HepG2 (cell line): ENCODE data around the gene SIRT1. TPM values are rescaled to one million over a fixed set of nuclear protein-coding genes. Genes with fewer than 3 reads are reported as not detected.
A peak's percentile ranks its signal among the peaks of the same experiment; 100 is the strongest.

ENCODE experiments used
- BHLHE40 ChIP-seq: IDR thresholded peaks from 2 replicates; pipeline ENCODE4 v1.6.1; 2011; ENCODE audit warnings: low read length, improper control_type of control experiment
- NCOA1 ChIP-seq: sonication (generic); formaldehyde crosslinking; IDR thresholded peaks from 2 replicates; pipeline ENCODE4 v1.9.0; 2021; ENCODE audit warnings: missing genetic modification reagents
- TGIF2 ChIP-seq: IDR thresholded peaks from 2 replicates; pipeline ENCODE4 v1.6.1; 2016; ENCODE audit warnings: control low read depth, missing compliant biosample characterization
- ZNF251 ChIP-seq: sonication (generic); formaldehyde crosslinking; IDR thresholded peaks from 2 replicates; pipeline ENCODE4 v1.9.0; 2021; ENCODE audit warnings: mild to moderate bottlenecking, missing genetic modification reagents
- ZNF253 ChIP-seq: sonication (generic); formaldehyde crosslinking; IDR thresholded peaks from 2 replicates; pipeline ENCODE4 v1.8.0; 2022; ENCODE audit warnings: mild to moderate bottlenecking, missing genetic modification reagents, borderline replicate concordance
- ZNF672 ChIP-seq: sonication (generic); formaldehyde crosslinking; IDR thresholded peaks from 2 replicates; pipeline ENCODE4 v1.8.1; 2022; ENCODE audit warnings: missing genetic modification reagents
- ZNF713 ChIP-seq: sonication (generic); formaldehyde crosslinking; IDR thresholded peaks from 2 replicates; pipeline ENCODE4 v1.4.0; 2020; ENCODE audit warnings: mild to moderate bottlenecking, missing genetic modification reagents
- polyA plus RNA-seq, 8 experiments: library from polyadenylated mRNA; depleted of rRNA in 3 of 8; stranded (reverse) in 7 of 8; unstranded in 1 of 8; fragments of >200 nt; fragmentation: Illumina TruSeq in 4 of 8; extraction: Trizol in 4 of 8; gene quantifications; 2 replicates each; pipeline versions ENCODE4 v1.2.1 to v1.2.3, GENCODE V29; 2011 to 2016; ENCODE audit warnings: low read depth in 4 of 8, missing spikeins in 1 of 8, mixed read lengths in 1 of 8; ENCODE audit not compliant: insufficient read depth in 1 of 8
- total RNA-seq, 5 experiments: library from RNA; depleted of rRNA; stranded (reverse); fragments of >200 nt; fragmentation: Illumina TruSeq; extraction: Trizol; gene quantifications; 2 replicates each; pipeline ENCODE4 v1.2.3, GENCODE V29; 2016; ENCODE audit warnings: low read depth in 1 of 5
- TF ChIP-seq, protein P1 (sequence below): fragments of 450-650 bp; IDR thresholded peaks from 2 replicates; pipeline ENCODE4 v1.6.1; 2017; ENCODE audit warnings: mild to moderate bottlenecking
- TF ChIP-seq, protein P2 (sequence below): sonication (generic); formaldehyde crosslinking; IDR thresholded peaks from one replicate; pipeline ENCODE4 v1.5.1; 2020; ENCODE audit warnings: mild to moderate bottlenecking, missing genetic modification reagents; ENCODE audit errors: not compliant biosample characterization
- TF ChIP-seq, protein P3 (sequence below): sonication (generic); formaldehyde crosslinking; IDR thresholded peaks from 2 replicates; pipeline ENCODE4 v1.4.0; 2020; ENCODE audit warnings: missing genetic modification reagents
- TF ChIP-seq, protein P4 (sequence below): IDR thresholded peaks from 2 replicates; pipeline ENCODE4 v1.6.1; 2016

The SIRT1 gene
- total and polyA plus RNA-seq, 2 of the 13 experiments (the other 11 are each of a cell fraction or from before 2014, with no cell fraction given), result 9.4 to 10.2 TPM

DNA sequence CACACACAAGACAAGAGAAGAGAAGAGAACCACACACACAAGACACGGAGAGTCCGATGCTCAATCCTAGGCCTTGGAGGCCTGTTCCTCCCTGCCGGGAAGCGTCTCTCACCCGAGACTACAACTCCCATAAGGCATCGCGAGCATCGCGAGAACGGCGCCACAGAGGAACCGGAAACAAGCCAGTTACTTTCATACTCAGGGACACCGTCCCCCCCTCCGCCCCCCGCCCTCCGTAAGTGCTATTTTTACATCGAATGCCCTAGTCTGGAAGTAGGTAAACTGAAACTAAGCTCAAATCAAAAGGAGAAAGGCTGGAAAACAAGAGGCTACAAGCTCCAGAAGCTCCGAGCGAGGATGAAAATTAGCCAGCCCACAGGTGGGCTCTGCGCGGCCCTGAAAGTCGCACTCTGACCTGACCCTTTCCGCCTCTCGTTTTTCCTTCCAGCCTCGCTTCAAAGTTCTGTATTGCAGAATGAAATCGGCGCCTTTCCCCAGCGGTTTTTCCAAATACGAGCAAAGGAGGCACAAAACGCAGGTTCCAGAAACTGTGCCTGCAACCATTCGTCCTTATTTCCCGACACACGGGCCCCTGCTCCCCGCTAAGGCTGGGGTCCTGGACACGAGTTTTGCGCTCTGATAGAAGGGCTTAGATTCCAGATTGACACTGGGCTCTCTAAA lies 35.0 kb upstream of the SIRT1 start (continued):
- TF ChIP-seq, protein P1, sequence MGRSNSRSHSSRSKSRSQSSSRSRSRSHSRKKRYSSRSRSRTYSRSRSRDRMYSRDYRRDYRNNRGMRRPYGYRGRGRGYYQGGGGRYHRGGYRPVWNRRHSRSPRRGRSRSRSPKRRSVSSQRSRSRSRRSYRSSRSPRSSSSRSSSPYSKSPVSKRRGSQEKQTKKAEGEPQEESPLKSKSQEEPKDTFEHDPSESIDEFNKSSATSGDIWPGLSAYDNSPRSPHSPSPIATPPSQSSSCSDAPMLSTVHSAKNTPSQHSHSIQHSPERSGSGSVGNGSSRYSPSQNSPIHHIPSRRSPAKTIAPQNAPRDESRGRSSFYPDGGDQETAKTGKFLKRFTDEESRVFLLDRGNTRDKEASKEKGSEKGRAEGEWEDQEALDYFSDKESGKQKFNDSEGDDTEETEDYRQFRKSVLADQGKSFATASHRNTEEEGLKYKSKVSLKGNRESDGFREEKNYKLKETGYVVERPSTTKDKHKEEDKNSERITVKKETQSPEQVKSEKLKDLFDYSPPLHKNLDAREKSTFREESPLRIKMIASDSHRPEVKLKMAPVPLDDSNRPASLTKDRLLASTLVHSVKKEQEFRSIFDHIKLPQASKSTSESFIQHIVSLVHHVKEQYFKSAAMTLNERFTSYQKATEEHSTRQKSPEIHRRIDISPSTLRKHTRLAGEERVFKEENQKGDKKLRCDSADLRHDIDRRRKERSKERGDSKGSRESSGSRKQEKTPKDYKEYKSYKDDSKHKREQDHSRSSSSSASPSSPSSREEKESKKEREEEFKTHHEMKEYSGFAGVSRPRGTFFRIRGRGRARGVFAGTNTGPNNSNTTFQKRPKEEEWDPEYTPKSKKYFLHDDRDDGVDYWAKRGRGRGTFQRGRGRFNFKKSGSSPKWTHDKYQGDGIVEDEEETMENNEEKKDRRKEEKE, result no peak
- no peak for TF ChIP-seq ZNF672 (CRISPR knock-in tag)
- TF ChIP-seq, protein P2, sequence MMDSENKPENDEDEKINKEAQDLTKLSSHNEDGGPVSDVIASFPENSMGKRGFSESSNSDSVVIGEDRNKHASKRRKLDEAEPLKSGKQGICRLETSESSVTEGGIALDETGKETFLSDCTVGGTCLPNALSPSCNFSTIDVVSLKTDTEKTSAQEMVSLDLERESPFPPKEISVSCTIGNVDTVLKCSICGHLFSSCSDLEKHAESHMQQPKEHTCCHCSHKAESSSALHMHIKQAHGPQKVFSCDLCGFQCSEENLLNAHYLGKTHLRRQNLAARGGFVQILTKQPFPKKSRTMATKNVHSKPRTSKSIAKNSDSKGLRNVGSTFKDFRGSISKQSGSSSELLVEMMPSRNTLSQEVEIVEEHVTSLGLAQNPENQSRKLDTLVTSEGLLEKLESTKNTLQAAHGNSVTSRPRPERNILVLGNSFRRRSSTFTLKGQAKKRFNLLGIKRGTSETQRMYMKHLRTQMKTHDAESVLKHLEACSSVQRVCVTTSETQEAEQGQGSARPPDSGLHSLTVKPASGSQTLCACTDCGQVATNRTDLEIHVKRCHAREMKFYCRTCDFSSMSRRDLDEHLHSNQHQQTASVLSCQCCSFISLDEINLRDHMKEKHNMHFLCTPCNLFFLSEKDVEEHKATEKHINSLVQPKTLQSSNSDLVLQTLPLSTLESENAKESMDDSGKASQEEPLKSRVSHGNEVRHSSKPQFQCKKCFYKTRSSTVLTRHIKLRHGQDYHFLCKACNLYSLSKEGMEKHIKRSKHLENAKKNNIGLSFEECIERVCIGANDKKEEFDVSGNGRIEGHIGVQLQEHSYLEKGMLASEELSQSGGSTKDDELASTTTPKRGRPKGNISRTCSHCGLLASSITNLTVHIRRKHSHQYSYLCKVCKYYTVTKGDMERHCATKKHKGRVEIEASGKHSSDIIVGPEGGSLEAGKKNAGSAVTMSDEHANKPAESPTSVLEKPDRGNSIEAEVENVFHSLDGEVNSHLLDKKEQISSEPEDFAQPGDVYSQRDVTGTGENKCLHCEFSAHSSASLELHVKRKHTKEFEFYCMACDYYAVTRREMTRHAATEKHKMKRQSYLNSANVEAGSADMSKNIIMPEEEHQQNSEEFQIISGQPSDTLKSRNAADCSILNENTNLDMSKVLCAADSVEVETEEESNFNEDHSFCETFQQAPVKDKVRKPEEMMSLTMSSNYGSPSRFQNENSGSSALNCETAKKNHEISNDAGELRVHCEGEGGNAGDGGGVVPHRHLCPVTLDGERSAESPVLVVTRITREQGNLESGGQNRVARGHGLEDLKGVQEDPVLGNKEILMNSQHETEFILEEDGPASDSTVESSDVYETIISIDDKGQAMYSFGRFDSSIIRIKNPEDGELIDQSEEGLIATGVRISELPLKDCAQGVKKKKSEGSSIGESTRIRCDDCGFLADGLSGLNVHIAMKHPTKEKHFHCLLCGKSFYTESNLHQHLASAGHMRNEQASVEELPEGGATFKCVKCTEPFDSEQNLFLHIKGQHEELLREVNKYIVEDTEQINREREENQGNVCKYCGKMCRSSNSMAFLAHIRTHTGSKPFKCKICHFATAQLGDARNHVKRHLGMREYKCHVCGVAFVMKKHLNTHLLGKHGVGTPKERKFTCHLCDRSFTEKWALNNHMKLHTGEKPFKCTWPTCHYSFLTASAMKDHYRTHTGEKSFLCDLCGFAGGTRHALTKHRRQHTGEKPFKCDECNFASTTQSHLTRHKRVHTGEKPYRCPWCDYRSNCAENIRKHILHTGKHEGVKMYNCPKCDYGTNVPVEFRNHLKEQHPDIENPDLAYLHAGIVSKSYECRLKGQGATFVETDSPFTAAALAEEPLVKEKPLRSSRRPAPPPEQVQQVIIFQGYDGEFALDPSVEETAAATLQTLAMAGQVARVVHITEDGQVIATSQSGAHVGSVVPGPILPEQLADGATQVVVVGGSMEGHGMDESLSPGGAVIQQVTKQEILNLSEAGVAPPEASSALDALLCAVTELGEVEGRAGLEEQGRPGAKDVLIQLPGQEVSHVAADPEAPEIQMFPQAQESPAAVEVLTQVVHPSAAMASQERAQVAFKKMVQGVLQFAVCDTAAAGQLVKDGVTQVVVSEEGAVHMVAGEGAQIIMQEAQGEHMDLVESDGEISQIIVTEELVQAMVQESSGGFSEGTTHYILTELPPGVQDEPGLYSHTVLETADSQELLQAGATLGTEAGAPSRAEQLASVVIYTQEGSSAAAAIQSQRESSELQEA, result no peak
- no peak for TF ChIP-seq ZNF251 (CRISPR knock-in tag)
- no peak for TF ChIP-seq ZNF713 (CRISPR knock-in tag)
- no peak for TF ChIP-seq NCOA1
- TF ChIP-seq, protein P3, sequence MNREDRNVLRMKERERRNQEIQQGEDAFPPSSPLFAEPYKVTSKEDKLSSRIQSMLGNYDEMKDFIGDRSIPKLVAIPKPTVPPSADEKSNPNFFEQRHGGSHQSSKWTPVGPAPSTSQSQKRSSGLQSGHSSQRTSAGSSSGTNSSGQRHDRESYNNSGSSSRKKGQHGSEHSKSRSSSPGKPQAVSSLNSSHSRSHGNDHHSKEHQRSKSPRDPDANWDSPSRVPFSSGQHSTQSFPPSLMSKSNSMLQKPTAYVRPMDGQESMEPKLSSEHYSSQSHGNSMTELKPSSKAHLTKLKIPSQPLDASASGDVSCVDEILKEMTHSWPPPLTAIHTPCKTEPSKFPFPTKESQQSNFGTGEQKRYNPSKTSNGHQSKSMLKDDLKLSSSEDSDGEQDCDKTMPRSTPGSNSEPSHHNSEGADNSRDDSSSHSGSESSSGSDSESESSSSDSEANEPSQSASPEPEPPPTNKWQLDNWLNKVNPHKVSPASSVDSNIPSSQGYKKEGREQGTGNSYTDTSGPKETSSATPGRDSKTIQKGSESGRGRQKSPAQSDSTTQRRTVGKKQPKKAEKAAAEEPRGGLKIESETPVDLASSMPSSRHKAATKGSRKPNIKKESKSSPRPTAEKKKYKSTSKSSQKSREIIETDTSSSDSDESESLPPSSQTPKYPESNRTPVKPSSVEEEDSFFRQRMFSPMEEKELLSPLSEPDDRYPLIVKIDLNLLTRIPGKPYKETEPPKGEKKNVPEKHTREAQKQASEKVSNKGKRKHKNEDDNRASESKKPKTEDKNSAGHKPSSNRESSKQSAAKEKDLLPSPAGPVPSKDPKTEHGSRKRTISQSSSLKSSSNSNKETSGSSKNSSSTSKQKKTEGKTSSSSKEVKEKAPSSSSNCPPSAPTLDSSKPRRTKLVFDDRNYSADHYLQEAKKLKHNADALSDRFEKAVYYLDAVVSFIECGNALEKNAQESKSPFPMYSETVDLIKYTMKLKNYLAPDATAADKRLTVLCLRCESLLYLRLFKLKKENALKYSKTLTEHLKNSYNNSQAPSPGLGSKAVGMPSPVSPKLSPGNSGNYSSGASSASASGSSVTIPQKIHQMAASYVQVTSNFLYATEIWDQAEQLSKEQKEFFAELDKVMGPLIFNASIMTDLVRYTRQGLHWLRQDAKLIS (CRISPR knock-in tag), result 0 out of 2 replicates have a peak, but pooled peaks have one; percentile 20
- TF ChIP-seq BHLHE40, result no peak; the same call in 1 of the 2 replicates
- TF ChIP-seq TGIF2, result no peak; the same call in 1 of the 2 replicates
- TF ChIP-seq ZNF253, result no peak
- TF ChIP-seq, protein P4, sequence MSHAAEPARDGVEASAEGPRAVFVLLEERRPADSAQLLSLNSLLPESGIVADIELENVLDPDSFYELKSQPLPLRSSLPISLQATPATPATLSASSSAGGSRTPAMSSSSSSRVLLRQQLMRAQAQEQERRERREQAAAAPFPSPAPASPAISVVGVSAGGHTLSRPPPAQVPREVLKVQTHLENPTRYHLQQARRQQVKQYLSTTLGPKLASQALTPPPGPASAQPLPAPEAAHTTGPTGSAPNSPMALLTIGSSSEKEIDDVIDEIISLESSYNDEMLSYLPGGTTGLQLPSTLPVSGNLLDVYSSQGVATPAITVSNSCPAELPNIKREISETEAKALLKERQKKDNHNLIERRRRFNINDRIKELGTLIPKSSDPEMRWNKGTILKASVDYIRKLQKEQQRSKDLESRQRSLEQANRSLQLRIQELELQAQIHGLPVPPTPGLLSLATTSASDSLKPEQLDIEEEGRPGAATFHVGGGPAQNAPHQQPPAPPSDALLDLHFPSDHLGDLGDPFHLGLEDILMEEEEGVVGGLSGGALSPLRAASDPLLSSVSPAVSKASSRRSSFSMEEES, result no peak; the same call in 1 of the 2 replicates
